ENCODE results near the gene CSMD2. TPM values are rescaled to one million over a fixed set of nuclear protein-coding genes. Genes with fewer than 3 reads are reported as not detected.

Gene CSMD2
- total RNA-seq, 2 experiments from 2014 or later, result not detected

DNA sequence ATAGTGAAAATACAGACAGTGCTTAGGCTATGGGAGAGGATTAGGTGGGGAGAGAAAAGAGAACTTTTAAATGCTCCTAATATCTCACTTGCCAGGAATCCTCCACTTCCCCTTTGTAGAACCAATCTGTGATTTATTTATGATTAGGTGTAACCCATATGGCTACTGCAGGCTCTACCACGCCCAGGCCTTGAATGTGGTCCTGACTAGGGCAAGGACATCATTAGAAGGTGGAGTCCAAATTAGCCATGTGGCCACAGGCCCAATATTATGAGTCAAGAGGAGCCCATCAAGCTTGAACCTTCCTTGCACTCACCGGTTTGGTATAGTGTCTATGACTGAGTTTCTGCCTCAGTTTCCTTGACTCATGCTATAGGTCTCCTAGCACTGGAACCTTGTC is 159.7 kb downstream of the CSMD2 start:
- H3K4me1 ChIP-seq (ENCODE audit: insufficient read depth, low read length, poor library complexity, severe bottlenecking), result no peaks in the 10 kb centered on the region
- no peaks in the 10 kb centered on the region for H4K20me1 ChIP-seq (ENCODE audit: insufficient read depth, low read length)
- ChIA-PET POLR2A (no interaction called here), CTCF (ENCODE audit: unreplicated experiment) (no interaction called here)
- H2AFZ ChIP-seq (ENCODE audit: low read length), result no peak overlapping the region
- TF ChIP-seq EZH2phosphoT487 (IDR thresholded peaks at IDR 0.05; ENCODE audit: borderline replicate concordance, low read depth, low read length), result no peak
- TF ChIP-seq, protein P1, sequence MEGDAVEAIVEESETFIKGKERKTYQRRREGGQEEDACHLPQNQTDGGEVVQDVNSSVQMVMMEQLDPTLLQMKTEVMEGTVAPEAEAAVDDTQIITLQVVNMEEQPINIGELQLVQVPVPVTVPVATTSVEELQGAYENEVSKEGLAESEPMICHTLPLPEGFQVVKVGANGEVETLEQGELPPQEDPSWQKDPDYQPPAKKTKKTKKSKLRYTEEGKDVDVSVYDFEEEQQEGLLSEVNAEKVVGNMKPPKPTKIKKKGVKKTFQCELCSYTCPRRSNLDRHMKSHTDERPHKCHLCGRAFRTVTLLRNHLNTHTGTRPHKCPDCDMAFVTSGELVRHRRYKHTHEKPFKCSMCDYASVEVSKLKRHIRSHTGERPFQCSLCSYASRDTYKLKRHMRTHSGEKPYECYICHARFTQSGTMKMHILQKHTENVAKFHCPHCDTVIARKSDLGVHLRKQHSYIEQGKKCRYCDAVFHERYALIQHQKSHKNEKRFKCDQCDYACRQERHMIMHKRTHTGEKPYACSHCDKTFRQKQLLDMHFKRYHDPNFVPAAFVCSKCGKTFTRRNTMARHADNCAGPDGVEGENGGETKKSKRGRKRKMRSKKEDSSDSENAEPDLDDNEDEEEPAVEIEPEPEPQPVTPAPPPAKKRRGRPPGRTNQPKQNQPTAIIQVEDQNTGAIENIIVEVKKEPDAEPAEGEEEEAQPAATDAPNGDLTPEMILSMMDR (conservative IDR thresholded peaks at IDR 0.05; ENCODE audit: low read length), result no peak
- H3K4me2 ChIP-seq (ENCODE audit: low read length), result no peak overlapping the region
- no peak overlapping the region for H3K4me3 ChIP-seq (ENCODE audit: low read depth, low read length, poor library complexity, severe bottlenecking)
- BruUV-seq (replicated peaks), result no TSS peak
- intact Hi-C loops (cut with micrococcal nuclease; ENCODE audit: unreplicated experiment), result no loop called here
- DNase-seq (ENCODE audit: low spot score), result no peak
- no peaks in the 10 kb centered on the region for H3K9me2 ChIP-seq (ENCODE audit: insufficient read depth, low read length)
- no peaks in the 10 kb centered on the region for H3K79me2 ChIP-seq (ENCODE audit: insufficient read depth, low read depth, low read length)
- H3K27ac ChIP-seq (ENCODE audit: low read depth, low read length, poor library complexity, severe bottlenecking), result no peak overlapping the region
- no peaks in the 10 kb centered on the region for H3K9me3 ChIP-seq (ENCODE audit: low read length)
- no peaks in the 10 kb centered on the region for H3K36me3 ChIP-seq (ENCODE audit: insufficient read depth, low read length)

DNA sequence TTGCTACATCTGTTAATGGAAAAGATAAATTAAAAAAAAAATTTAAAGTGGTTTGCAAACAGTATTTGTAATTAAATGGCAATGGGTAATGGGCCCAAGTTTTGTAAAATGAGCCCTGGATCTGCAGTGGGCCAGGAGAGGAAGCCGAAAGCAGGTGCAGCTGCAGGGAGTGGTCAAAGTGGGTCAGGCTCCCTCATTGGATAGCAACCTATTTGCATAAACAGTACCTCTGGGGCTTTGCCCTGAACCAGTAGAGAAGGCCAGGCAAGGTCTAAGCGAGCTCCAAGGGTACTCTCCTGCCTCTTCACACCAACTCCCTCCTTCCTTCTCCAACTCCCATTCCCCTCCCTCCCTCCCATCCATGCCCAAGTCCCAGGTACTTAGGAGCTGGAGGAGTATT is 162.2 kb downstream of the CSMD2 start:
- Histone ChIP-seq H3K4me2 (ENCODE audit: low read length) (no peak overlapping the region), H4K20me1 (ENCODE audit: insufficient read depth, low read length) (no peaks in the 10 kb centered on the region), H3K9me2 (ENCODE audit: insufficient read depth, low read length) (no peaks in the 10 kb centered on the region), H2AFZ (ENCODE audit: low read length) (no peak overlapping the region), H3K79me2 (ENCODE audit: insufficient read depth, low read depth, low read length) (no peaks in the 10 kb centered on the region), H3K36me3 (ENCODE audit: insufficient read depth, low read length) (no peaks in the 10 kb centered on the region), H3K4me1 (ENCODE audit: insufficient read depth, low read length, poor library complexity, severe bottlenecking) (no peaks in the 10 kb centered on the region), H3K27ac (ENCODE audit: low read depth, low read length, poor library complexity, severe bottlenecking) (no peak overlapping the region), H3K4me3 (ENCODE audit: low read depth, low read length, poor library complexity, severe bottlenecking) (no peak overlapping the region), H3K9me3 (ENCODE audit: low read length) (no peaks in the 10 kb centered on the region)
- DNase-seq (ENCODE audit: low spot score), result no peak
- ChIA-PET POLR2A (interaction anchor here (1.0 kb wide), 1 partner anchor 14 kb away, joined by 3 read pairs; no protein-coding TSS in a partner anchor), CTCF (ENCODE audit: unreplicated experiment) (no interaction called here)
- TF ChIP-seq, protein P1 (conservative IDR thresholded peaks at IDR 0.05; ENCODE audit: low read length), result no peak
- no peak for TF ChIP-seq EZH2phosphoT487 (IDR thresholded peaks at IDR 0.05; ENCODE audit: borderline replicate concordance, low read depth, low read length)
- no TSS peak for BruUV-seq (replicated peaks)
- intact Hi-C loops (cut with micrococcal nuclease; ENCODE audit: unreplicated experiment), result no loop called here

GRCh38 chr1:33997127-33998036 is 167.6 kb downstream of the CSMD2 start:
- Histone ChIP-seq H3K4me3 (ENCODE audit: low read depth, low read length, poor library complexity, severe bottlenecking) (no peak overlapping the region), H3K27ac (ENCODE audit: low read depth, low read length, poor library complexity, severe bottlenecking) (no peak overlapping the region), H2AFZ (ENCODE audit: low read length) (no peak overlapping the region), H3K9me3 (ENCODE audit: low read length) (no peaks in the 10 kb centered on the region), H3K9me2 (ENCODE audit: insufficient read depth, low read length) (no peaks in the 10 kb centered on the region), H3K4me2 (ENCODE audit: low read length) (no peak overlapping the region), H3K36me3 (ENCODE audit: insufficient read depth, low read length) (no peaks in the 10 kb centered on the region), H3K79me2 (ENCODE audit: insufficient read depth, low read depth, low read length) (no peaks in the 10 kb centered on the region), H3K4me1 (ENCODE audit: insufficient read depth, low read length, poor library complexity, severe bottlenecking) (no peaks in the 10 kb centered on the region), H4K20me1 (ENCODE audit: insufficient read depth, low read length) (no peaks in the 10 kb centered on the region)
- no peak for DNase-seq (ENCODE audit: low spot score)
- no TSS peak for BruUV-seq (replicated peaks)
- TF ChIP-seq, protein P1 (conservative IDR thresholded peaks at IDR 0.05; ENCODE audit: low read length), result no peak
- no peak for TF ChIP-seq EZH2phosphoT487 (IDR thresholded peaks at IDR 0.05; ENCODE audit: borderline replicate concordance, low read depth, low read length)
- intact Hi-C loops (cut with micrococcal nuclease; ENCODE audit: unreplicated experiment), result no loop called here
- ChIA-PET POLR2A (no interaction called here), CTCF (ENCODE audit: unreplicated experiment) (no interaction called here)
